HG03460 (cell line): ENCODE measurements around the gene SURF6.
"Not testable (repeated sequence)": the region's sequence is repeated elsewhere in the genome, so short reads cannot be mapped to it uniquely, and the experiment has no call there.

Source experiments
- ATAC-seq: cut with Tn5 transposase; IDR thresholded peaks from one replicate; pipeline ENCODE4 v1.9.1; 2021; ENCODE audit not compliant: unreplicated experiment

Gene SURF6

GRCh38 chr9:133329306-133330156 is 6.5 kb downstream of the SURF6 start:
- not testable (repeated sequence) for ATAC-seq

- no peak for ATAC-seq
Observed at GRCh38 chr9:133327834-133328484, 8.0 kb downstream of the SURF6 start.

- not testable (repeated sequence) for ATAC-seq
Observed at GRCh38 chr9:133327021-133327420, 9.0 kb downstream of the SURF6 start.

- ATAC-seq: no peak
Observed at GRCh38 chr9:133323991-133324703, 11.8 kb downstream of the SURF6 start.

GRCh38 chr9:133323211-133323610 is 12.8 kb downstream of the SURF6 start:
- no peak for ATAC-seq

- no peak for ATAC-seq
Observed at GRCh38 chr9:133322701-133323100, 13.3 kb downstream of the SURF6 start.

- ATAC-seq: no peak
Observed at GRCh38 chr9:133321411-133321935, 14.5 kb downstream of the SURF6 start.

GRCh38 chr9:133320421-133320881 is 15.5 kb downstream of the SURF6 start:
- no peak for ATAC-seq

- ATAC-seq: not testable (repeated sequence)
Observed at GRCh38 chr9:133317551-133317950, 18.4 kb downstream of the SURF6 start.

- ATAC-seq: no peak
Observed at GRCh38 chr9:133315997-133316396, 20.0 kb downstream of the SURF6 start.

- ATAC-seq: no peak
Observed at GRCh38 chr9:133309608-133310007, 26.4 kb downstream of the SURF6 start.

- no peak for ATAC-seq
Observed at GRCh38 chr9:133307301-133307700, 28.7 kb downstream of the SURF6 start.

GRCh38 chr9:133306242-133307204 is 29.5 kb downstream of the SURF6 start:
- no peak for ATAC-seq

- ATAC-seq: no peak
Observed at GRCh38 chr9:133305731-133306130, 30.3 kb downstream of the SURF6 start.

- no peak for ATAC-seq
Observed at GRCh38 chr9:133304477-133305377, 31.3 kb downstream of the SURF6 start.

- no peak for ATAC-seq
Observed at GRCh38 chr9:133304158-133304470, 31.9 kb downstream of the SURF6 start.

GRCh38 chr9:133303266-133304157 is 32.5 kb downstream of the SURF6 start:
- ATAC-seq: no peak
